NCI-H128 (cell line): ENCODE data around the gene SLC10A6.
"Not testable (repeated sequence)": the region's sequence is repeated elsewhere in the genome, so short reads cannot be mapped to it uniquely, and the experiment has no call there.

Source experiments
- DNase-seq: peaks from one replicate; lab custom pipeline; 2025; ENCODE audit not compliant: unreplicated experiment; lab: John Stamatoyannopoulos, UW

The SLC10A6 gene

GRCh38 chr4:86848732-86849619 is at the start of gene SLC10A6:
Gene SLC10A6, minus strand, starts transcription at chr4:86849384. Its CDS starts 269 bp downstream, at chr4:86849115.
- no peak for DNase-seq

GRCh38 chr4:86898562-86898961 is 49.4 kb upstream of the SLC10A6 start:
- no peak for DNase-seq

GRCh38 chr4:86896596-86896995 is 47.4 kb upstream of the SLC10A6 start:
- DNase-seq = no peak

- peak; percentile 41 for DNase-seq
Measured at GRCh38 chr4:86895692-86896488, 46.7 kb upstream of the SLC10A6 start.

GRCh38 chr4:86894455-86894854 is 45.3 kb upstream of the SLC10A6 start:
- DNase-seq = no peak

- no peak for DNase-seq
Measured at GRCh38 chr4:86893136-86893535, 44.0 kb upstream of the SLC10A6 start.

- DNase-seq = no peak
Measured at GRCh38 chr4:86892636-86892960, 43.4 kb upstream of the SLC10A6 start.

- DNase-seq = peak; percentile 27
Measured at GRCh38 chr4:86891762-86892635, 42.8 kb upstream of the SLC10A6 start, which contains the start of gene C4orf36. Gene C4orf36, minus strand, starts transcription at chr4:86892422. Its CDS starts 902 bp downstream, at chr4:86891520.

GRCh38 chr4:86890790-86891189 is 41.6 kb upstream of the SLC10A6 start:
- DNase-seq = no peak

- no peak for DNase-seq
Measured at GRCh38 chr4:86879641-86880040, 30.5 kb upstream of the SLC10A6 start.

GRCh38 chr4:86878640-86879039 is 29.5 kb upstream of the SLC10A6 start:
- DNase-seq = no peak

- no peak for DNase-seq
Measured at GRCh38 chr4:86876894-86877685, 27.9 kb upstream of the SLC10A6 start.

GRCh38 chr4:86875436-86875835 is 26.3 kb upstream of the SLC10A6 start:
- not testable (repeated sequence) for DNase-seq

GRCh38 chr4:86872135-86872534 is 23.0 kb upstream of the SLC10A6 start:
- no peak for DNase-seq

GRCh38 chr4:86870442-86871069 is 21.4 kb upstream of the SLC10A6 start:
- no peak for DNase-seq

GRCh38 chr4:86857341-86858052 is 8.3 kb upstream of the SLC10A6 start:
- DNase-seq = no peak

GRCh38 chr4:86856896-86857295 is 7.7 kb upstream of the SLC10A6 start:
- DNase-seq = no peak

GRCh38 chr4:86855572-86855971 is 6.4 kb upstream of the SLC10A6 start:
- no peak for DNase-seq

GRCh38 chr4:86853209-86853608 is 4.0 kb upstream of the SLC10A6 start:
- no peak for DNase-seq
